Endothelial cell of umbilical vein (primary cell): ENCODE data around the gene SORCS2. TPM values are rescaled to one million over a fixed set of nuclear protein-coding genes. Genes with fewer than 3 reads are reported as not detected.

Experiments used
- BruUV-seq: library from RNA; stranded (reverse); fragments of 400-500 nt; replicated peaks from 2 replicates; lab custom pipeline; 2021; lab: Mats Ljungman, UMichigan
- CTCF ChIA-PET: fragments of 300-600, 350-600 bp; sonication (Branson Sonifier 250); formaldehyde crosslinking; loops from one replicate; lab custom pipeline; 2021; ENCODE audit warnings: antibody characterized with exemption, inconsistent platforms; lab: Charles Lee
- POLR2A ChIA-PET: fragments of 300-600, 350-600 bp; sonication (Branson Sonifier 250); formaldehyde crosslinking; loops from one replicate; lab custom pipeline; 2021; ENCODE audit warnings: antibody characterized with exemption, inconsistent platforms; lab: Charles Lee
- DNase-seq: peaks from one replicate; pipeline ENCODE4 v3.0.0-alpha.2; 2011; ENCODE audit warnings: low read depth, low spot score
- FAIRE-seq: peaks from 2 replicates; lab custom pipeline; 2011; peaks lifted over from hg19 to GRCh38; lab: Jason Lieb, UNC
- H2AFZ ChIP-seq: 2 replicates; pipeline ENCODE4 v1.6.0; 2012; ENCODE audit warnings: low read depth, low read length, control low read depth, inconsistent platforms
- H3K27ac ChIP-seq: 2 replicates; pipeline ENCODE4 v1.5.1; 2011; ENCODE audit warnings: low read depth, mild to moderate bottlenecking, control low read depth, low read length, moderate library complexity; ENCODE audit not compliant: insufficient read depth
- H3K27me3 ChIP-seq, 2 experiments: 2 replicates each; pipeline versions ENCODE4 v1.6.0 to v1.6.1; 2011; ENCODE audit warnings: low read length in 2 of 2, mixed read lengths in 1 of 2; ENCODE audit not compliant: control insufficient read depth in 2 of 2, insufficient read depth in 2 of 2
- H3K36me3 ChIP-seq, 2 experiments: 2 replicates in 1 of 2; 3 replicates in 1 of 2; pipeline ENCODE4 v1.5.1; 2011; ENCODE audit warnings: low read length in 2 of 2, mild to moderate bottlenecking in 1 of 2, moderate library complexity in 1 of 2; ENCODE audit not compliant: control insufficient read depth in 2 of 2, insufficient read depth in 2 of 2; ENCODE audit errors: extremely low read depth in 1 of 2
- H3K4me1 ChIP-seq: 3 replicates; pipeline ENCODE4 v1.5.1; 2011; ENCODE audit warnings: mild to moderate bottlenecking, low read length; ENCODE audit not compliant: control insufficient read depth, insufficient read depth; ENCODE audit errors: extremely low read depth
- H3K4me2 ChIP-seq: 2 replicates; pipeline ENCODE4 v1.6.1; 2011; ENCODE audit warnings: low read length, control low read depth, mixed read lengths; ENCODE audit not compliant: insufficient read depth
- H3K4me3 ChIP-seq, 3 experiments: fragments of 200-600 bp in 1 of 3; sonication (generic), shearing (Covaris generic) in 1 of 3; replicated peaks in 1 of 3; 2 replicates each; pipeline ENCODE4 v1.5.1; 2011 to 2016; ENCODE audit warnings: control low read depth in 3 of 3, low read length in 3 of 3, mild to moderate bottlenecking in 2 of 3, inconsistent platforms in 1 of 3, low read depth in 1 of 3, moderate library complexity in 1 of 3; ENCODE audit not compliant: insufficient read depth in 1 of 3
- H3K79me2 ChIP-seq: 2 replicates; pipeline ENCODE4 v1.6.0; 2012; ENCODE audit warnings: low read length, inconsistent platforms; ENCODE audit not compliant: control insufficient read depth, insufficient read depth
- H3K9ac ChIP-seq: replicated peaks from 2 replicates; pipeline ENCODE3; 2011; ENCODE audit warnings: low read length, control low read depth; ENCODE audit not compliant: insufficient read depth; ENCODE audit errors: extremely low read depth
- H3K9me1 ChIP-seq: replicated peaks from 3 replicates; pipeline ENCODE4 v1.6.0; 2011; ENCODE audit warnings: mild to moderate bottlenecking, low read length; ENCODE audit not compliant: control insufficient read depth, insufficient read depth; ENCODE audit errors: extremely low read depth
- H3K9me3 ChIP-seq: replicated peaks from 2 replicates; pipeline ENCODE4 v1.5.1; 2012; ENCODE audit warnings: low read length, inconsistent platforms; ENCODE audit not compliant: control insufficient read depth, insufficient read depth
- H4K20me1 ChIP-seq: replicated peaks from 2 replicates; pipeline ENCODE3; 2011; ENCODE audit warnings: mild to moderate bottlenecking, low read length; ENCODE audit not compliant: control insufficient read depth, insufficient read depth; ENCODE audit errors: extremely low read depth
- CTCF ChIP-seq, 2 donors: IDR thresholded peaks; 1 replicate in 1 of 2; 2 replicates in 1 of 2; pipeline ENCODE4 v1.5.1; 2011; ENCODE audit warnings: low read length in 2 of 2, mild to moderate bottlenecking in 2 of 2, moderate library complexity in 2 of 2, control low read depth in 1 of 2, inconsistent platforms in 1 of 2, low read depth in 1 of 2; ENCODE audit not compliant: insufficient read depth in 1 of 2; ENCODE audit errors: extremely low read depth in 1 of 2
- EZH2 ChIP-seq: IDR thresholded peaks from 2 replicates; pipeline ENCODE4 v1.6.1; 2012; ENCODE audit warnings: borderline replicate concordance, low read depth, mild to moderate bottlenecking, moderate library complexity, low read length, inconsistent platforms; ENCODE audit not compliant: severe bottlenecking
- FOS ChIP-seq: IDR thresholded peaks from 2 replicates; pipeline ENCODE4 v1.6.1; 2011; ENCODE audit warnings: mild to moderate bottlenecking, low read length, moderate library complexity, borderline replicate concordance; ENCODE audit not compliant: insufficient read depth
- GATA2 ChIP-seq: IDR thresholded peaks from 2 replicates; pipeline ENCODE4 v1.7.0; 2011; ENCODE audit warnings: low read depth, mild to moderate bottlenecking, moderate library complexity, mixed read lengths, low read length; ENCODE audit not compliant: insufficient read length, insufficient read depth
- JUN ChIP-seq: IDR thresholded peaks from 2 replicates; pipeline ENCODE4 v1.6.1; 2011; ENCODE audit warnings: borderline replicate concordance, low read depth; ENCODE audit not compliant: insufficient read length, insufficient read depth
- MAX ChIP-seq: IDR thresholded peaks from 2 replicates; pipeline ENCODE4 v1.6.1; 2011; ENCODE audit not compliant: insufficient read depth, insufficient read length
- MYC ChIP-seq: IDR thresholded peaks from one replicate; pipeline ENCODE4 v1.6.1; 2011; ENCODE audit warnings: mild to moderate bottlenecking, low read depth, low read length
- POLR2A ChIP-seq: IDR thresholded peaks from 2 replicates; pipeline ENCODE4 v1.6.1; 2012; ENCODE audit warnings: low read depth, mild to moderate bottlenecking, control low read depth, low read length
- POLR2AphosphoS5 ChIP-seq: IDR thresholded peaks from 2 replicates; pipeline ENCODE4 v1.6.1; 2012; ENCODE audit warnings: low read depth, mild to moderate bottlenecking, control low read depth, low read length, moderate library complexity; ENCODE audit not compliant: insufficient read depth
- dilution Hi-C: fragments of 300-500 bp; cut with MboI; formaldehyde crosslinking; loops from one replicate; pipeline ENCODE4 v1.15.0; 2019; ENCODE audit warnings: low sequenced_read_pairs; ENCODE audit not compliant: extremely low pct_ligation_motif_present
- intact Hi-C: fragments of 100-400 bp; cut with micrococcal nuclease; formaldehyde crosslinking; loops from one replicate; pipeline ENCODE4 v1.10.0; 2022
- polyA plus RNA-seq, 4 experiments: library from polyadenylated mRNA; depleted of rRNA in 3 of 4; stranded (reverse) in 3 of 4; unstranded in 1 of 4; fragments of >200 nt; gene quantifications; 2 replicates each; pipeline versions ENCODE4 v1.2.1 to v1.2.3, GENCODE V29; 2011 to 2012; ENCODE audit warnings: missing spikeins in 1 of 4
- total RNA-seq: library from RNA; stranded (reverse); gene quantifications from 2 replicates; pipeline ENCODE4 v1.2.3, GENCODE V29; 2021

The SORCS2 gene
- total and polyA plus RNA-seq, 2 donors (not counting 3 experiments of a cell fraction or from before 2014, with no cell fraction given), result not detected

GRCh38 chr4:7400671-7401298, 208.4 kb downstream of the SORCS2 start:
- BruUV-seq, result no TSS peak
- Histone ChIP-seq H3K36me3 (no peaks in the 10 kb centered on the region), H3K4me1 (no peaks in the 10 kb centered on the region), H3K9me1 (no peaks in the 10 kb centered on the region), H3K27ac (no peak overlapping the region), H3K79me2 (no peaks in the 10 kb centered on the region), H3K9ac (no peak overlapping the region), H3K4me2 (no peak overlapping the region), H3K9me3 (no peaks in the 10 kb centered on the region), H3K27me3 (no peaks in the 10 kb centered on the region), H2AFZ (no peak overlapping the region), H3K4me3 (no peak overlapping the region), H4K20me1 (no peaks in the 10 kb centered on the region)
- intact Hi-C loops, result no loop called here
- CTCF ChIA-PET, result no interaction called here
- POLR2A ChIA-PET, result no interaction called here
- TF ChIP-seq JUN, result no peak
- no peak for TF ChIP-seq POLR2AphosphoS5
- TF ChIP-seq GATA2, result no peak
- TF ChIP-seq POLR2A, result no peak
- TF ChIP-seq MAX, result no peak
- no peak for TF ChIP-seq MYC
- no peak for TF ChIP-seq EZH2
- no peak for TF ChIP-seq CTCF (IDR thresholded peaks at IDR 0.05; ENCODE audit: extremely low read depth in 1 of 2, insufficient read depth in 1 of 2, low read depth in 1 of 2, low read length in 2 of 2)
- TF ChIP-seq FOS, result no peak
- FAIRE-seq (no peak), DNase-seq (no peak)
- dilution Hi-C loops, result no loop called here
